GM18520 (cell line): ENCODE results near the gene RFESD.
"Not testable (repeated sequence)": the region's sequence is repeated elsewhere in the genome, so short reads cannot be mapped to it uniquely, and the experiment has no call there.

ENCODE experiments used
- ATAC-seq: cut with Tn5 transposase; IDR thresholded peaks from one replicate; pipeline ENCODE4 v1.9.1; 2021; ENCODE audit not compliant: unreplicated experiment

The RFESD gene

DNA sequence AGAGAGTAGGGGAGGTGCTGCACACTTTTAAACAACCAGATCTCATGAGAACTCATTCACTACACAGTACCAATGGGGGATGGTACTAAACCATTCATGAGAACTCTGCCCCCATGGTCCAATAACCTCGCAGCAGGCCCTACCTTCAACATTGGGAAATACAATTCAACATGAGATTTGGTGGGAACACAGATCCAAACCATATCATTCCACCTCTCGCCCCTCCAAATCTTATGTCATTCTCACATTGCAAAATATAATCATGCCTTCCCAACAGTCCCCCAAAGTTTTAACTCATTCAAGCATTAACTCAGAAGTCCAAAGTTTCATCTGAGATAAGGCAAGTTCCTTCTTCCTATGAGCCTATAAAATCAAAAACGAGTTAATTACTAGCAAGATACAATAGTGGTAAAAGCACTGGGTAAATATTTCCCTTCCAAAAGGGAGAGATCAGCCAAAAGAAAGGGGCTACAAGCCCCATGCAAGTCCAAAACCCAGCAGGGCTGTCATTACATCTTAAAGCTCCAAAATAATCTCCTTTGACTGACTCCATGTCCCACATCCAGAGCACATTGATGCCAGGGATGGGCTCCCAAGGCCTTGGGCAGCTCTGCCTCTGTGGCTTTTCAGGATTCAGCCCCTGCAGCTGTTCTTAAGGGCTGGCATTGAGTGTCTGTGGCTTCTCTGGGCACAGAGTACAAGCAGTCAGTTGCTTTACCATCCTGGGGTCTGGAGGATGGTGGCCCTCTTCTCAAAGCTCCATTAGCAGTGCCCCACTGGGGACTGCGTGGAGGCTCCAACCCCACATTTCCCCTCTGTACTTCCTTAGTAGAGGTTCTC is 18.4 kb upstream of the RFESD start:
- no peak for ATAC-seq

DNA sequence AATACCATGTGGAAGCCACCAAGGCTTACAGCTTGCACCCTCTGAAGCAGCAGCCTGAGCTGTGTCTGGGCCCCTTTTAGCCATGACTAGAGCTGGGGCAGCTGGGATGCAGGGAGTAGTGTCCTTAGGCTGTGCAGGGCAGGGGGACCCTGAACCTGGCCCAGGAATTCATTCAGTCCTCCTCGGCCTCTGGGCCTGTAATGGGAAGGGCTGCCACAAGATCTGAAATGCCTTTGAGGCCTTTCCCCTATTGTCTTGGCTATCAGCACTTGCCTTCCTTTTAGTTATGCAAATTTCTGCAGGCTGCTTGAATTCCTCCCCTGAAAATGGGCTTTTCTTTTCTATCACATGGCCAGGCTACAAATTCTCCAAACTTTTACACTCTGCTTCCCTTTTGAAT is 17.6 kb upstream of the RFESD start:
- ATAC-seq, result no peak

DNA sequence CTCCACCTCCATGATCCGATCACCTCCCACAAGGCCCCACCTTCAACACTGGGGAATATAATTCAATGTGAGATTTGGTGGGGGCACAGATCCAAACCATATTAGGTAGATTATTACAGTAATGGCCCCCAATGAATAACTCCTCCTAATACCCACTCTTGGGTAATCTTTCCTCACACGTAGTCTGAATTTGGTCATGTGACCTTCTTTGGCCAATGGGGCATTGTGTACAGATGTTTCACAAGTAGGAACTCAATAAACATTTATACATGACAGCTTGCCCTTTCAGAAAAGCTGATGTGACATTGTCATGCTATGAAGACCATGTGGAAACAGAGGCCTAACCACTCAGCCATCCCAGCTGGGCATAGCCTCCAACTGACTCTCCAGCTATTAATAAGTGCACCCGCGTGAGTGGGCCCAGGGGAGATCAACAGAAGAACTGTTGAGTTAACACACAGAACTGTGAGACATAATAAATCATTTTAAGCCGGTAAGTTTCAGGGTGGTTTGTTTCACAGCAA is 16.1 kb upstream of the RFESD start:
- ATAC-seq, result no peak

DNA sequence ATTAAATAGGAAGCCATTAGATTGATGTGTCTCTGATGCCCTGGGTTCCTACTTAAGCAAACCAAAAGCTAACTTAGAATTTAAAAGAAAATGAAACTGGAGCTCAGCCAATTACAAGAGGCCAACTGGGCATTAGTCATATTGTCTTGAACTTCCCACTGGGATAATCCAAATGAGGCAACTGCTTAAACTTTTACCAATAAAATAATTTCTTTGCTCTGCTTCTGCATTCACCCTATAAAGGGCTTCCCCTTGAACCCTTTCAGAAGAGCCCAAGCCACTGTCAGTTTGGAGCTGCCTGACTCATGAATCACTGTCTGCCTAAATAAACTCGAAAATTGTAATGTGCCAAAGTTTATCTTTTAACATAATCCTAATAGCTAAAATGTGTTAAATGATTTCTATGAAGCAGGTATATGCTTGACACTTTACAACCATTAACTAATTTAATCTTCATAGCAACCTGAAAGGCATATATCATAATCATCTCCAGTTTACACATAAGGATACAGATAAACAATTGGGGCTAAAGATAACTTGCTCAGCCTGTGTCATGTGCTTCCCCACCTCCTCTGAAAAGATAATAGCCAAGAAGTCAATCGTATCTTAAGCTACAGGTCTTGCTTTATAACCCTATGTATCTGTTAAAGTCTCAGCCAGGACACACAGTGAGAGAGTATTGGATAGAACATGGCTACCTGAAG is 15.2 kb upstream of the RFESD start:
- no peak for ATAC-seq

DNA sequence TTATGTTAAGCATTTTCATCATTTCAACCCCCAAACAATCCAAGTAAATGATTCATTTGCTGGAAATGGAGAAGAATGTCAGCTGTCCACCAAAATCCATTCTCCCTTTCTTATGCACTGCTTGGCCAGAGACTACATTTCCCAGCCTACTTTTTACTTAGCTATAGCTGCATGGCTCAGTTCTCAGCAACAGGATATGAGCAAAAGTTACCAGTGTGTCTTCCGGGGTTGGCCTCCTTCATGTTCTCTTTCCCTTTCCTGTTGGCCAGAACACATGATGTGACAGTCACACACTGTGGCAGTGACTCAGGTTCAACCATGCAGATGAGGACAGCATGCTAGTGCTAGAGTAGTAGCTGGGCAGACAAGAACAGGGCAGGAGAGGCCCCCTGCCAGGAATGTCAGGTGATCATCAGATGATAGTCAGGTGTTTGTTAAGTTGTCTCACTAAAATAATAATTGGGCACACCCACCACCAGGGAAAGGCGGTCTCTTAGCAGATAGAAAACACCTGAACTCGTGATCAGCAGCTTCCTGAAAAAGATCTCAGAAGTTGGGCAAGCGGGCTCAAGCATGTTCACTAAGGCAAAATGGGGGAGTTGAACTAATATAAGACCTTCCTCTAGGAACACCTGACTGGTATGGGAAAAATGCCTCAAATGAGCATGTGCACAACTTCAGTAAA is 14.4 kb upstream of the RFESD start:
- peak; percentile 92 for ATAC-seq

DNA sequence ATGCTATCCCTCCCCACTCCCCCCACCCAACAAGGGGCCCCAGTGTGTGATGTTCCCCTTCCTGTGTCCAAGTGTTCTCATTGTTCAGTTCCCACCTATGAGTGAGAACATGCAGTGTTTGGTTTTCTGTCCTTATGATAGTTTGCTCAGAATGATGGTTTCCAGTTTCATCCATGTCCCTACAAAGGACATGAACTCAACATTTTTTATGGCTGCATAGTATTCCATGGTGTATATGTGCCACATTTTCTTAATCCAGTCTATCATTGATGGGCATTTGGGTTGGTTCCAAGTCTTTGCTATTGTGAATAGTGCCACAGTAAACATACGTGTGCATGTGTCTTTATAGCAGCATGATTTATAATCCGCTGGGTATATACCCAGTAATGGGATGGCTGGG is 13.6 kb upstream of the RFESD start:
- not testable (repeated sequence) for ATAC-seq

DNA sequence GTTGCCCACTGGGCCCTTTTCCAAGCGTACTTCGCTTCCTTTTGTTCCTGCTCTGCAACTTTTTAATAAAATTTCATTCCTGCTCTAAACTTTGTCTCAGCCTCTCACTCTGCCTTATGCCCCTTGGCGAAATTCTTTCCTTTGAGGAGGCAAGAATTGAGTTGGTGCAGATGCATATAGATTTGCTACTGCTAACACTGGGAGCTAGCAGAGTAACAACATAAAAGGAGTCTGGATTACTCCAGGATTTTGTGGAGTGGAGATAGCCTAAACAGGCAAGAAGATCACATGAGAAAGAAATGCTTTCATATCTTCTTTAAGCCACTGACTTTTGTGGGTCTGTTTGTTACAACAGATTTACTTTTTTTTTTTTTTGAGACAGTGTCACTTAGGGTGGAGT is 12.9 kb upstream of the RFESD start:
- ATAC-seq, result no peak

DNA sequence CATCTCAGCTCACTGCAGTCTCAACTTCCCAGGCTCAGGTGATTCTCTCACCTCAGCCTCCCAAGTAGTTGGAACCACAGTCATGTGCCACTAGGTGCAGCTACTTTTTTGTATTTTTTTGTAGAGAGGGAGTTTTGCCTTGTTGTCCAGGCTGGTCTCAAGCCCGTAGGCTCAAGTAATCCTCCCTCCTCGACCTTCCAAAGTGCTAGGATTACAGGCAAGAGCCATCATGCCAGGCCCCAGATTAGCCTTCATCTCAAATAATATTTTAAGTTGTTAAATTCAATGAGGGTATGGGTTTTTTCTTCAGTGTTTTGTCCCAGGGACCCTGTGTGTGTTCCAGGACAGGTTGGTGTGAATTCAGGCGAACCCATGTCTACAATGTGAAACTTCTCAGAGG is 12.5 kb upstream of the RFESD start:
- no peak for ATAC-seq

DNA sequence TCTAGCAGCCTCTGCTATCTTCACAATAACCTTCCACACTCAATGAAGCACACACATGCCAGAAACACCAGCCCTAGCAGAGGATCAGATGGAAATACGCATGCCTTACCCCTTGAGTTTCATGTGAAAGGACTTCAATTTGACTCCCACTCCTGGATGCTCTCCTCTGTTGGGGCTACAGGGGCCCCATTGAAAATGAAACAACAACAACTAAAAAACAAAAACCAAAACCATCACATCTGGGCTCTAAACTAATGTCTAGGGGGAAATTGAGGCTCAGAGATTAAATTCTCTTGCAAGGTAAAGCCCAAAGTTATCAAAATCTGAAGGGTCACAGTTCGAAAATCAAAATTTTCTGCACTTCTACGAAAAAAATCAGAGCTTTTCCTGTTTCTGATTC is 7.9 kb upstream of the RFESD start:
- ATAC-seq, result no peak

DNA sequence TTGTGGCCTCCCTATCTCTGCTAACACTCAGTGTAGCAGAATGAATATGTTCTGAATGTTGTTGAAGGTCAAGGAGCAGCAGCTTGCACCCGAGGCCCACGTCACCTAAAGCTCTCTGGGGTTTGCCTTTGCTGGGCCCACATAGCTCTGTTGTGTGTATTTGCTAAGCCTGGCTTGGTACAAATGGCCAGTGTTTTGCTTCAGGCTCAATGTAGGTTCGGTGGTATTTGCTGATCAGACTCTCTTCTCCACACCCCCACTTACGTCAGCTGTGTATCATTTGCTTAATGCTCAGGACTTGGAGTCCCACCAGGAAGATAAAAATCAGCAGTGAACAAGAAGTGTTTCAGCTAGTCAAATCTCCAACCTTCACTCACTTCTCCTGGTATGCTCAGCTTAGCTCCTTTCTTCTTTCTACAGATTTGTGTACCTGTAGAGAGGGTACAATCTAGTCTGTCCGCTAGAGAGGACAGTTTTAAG is 4.8 kb upstream of the RFESD start:
- no peak for ATAC-seq

DNA sequence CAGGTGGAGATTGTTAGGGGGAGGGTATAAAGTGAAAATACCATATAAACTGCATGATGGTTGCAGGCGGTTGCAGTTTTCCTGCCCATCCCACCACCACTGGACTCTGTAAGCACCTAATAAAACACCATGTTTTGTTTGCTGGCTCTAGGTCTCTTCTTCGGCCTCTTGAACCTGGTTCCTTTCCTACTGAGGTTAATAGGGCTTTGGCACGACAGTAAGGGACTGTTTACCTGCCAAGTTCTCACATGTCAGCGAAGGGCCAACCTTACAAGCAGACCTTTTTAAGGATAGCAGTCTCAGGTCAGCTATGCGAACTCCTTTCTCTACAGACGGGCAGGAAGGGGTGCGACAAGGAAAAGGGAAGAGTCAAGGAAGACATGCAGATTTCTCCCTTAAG is 3.4 kb upstream of the RFESD start:
- ATAC-seq, result no peak

DNA sequence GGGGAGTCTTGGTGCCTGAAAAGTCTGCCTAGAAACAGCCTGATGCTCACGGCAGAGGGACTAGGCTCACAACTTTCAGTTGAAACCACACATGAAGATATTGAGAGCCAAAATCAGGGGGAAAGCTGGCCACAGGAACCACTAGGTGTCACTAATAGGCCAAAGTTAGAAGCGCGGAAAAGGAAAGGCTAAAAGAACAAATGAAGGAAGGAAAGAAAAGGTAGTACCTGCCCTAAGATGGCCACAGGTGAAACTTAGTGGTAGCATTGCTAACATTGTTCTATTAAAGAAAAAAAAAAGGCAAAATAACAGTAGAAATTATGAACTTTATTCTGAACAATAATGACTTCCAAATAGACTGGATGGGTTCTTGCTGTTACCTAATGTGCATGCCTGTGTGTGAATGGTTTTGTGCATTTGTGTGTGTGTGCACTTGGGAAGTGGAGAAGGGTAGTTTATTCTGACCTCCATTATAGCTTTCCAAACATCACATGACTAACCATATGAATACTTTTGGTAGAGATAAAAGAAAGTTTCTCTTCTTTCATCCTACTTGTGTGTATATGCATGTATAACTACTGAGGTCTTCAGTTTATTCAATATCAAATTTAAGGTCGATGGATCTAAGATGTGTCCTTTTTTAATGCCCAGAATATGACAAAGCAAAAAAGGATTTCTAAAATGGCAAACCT is 2.1 kb upstream of the RFESD start:
- no peak for ATAC-seq

DNA sequence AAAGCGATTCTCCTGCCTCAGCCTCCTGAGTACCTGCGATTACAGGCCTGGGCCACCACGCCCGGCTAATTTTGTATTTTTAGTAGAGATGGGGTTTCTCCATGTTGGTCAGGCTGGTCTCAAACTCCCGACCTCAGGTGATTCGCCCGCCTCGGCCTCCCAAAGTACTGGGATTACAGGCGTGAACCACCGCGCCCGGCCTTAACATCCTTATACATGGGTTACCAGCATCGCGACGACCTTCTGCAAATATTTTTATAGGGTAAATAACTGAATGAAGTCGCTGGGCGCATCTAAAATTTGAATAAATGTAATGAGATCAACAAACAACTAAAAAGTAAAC is 380 bp upstream of the RFESD start:
- ATAC-seq, result not testable (repeated sequence)

DNA sequence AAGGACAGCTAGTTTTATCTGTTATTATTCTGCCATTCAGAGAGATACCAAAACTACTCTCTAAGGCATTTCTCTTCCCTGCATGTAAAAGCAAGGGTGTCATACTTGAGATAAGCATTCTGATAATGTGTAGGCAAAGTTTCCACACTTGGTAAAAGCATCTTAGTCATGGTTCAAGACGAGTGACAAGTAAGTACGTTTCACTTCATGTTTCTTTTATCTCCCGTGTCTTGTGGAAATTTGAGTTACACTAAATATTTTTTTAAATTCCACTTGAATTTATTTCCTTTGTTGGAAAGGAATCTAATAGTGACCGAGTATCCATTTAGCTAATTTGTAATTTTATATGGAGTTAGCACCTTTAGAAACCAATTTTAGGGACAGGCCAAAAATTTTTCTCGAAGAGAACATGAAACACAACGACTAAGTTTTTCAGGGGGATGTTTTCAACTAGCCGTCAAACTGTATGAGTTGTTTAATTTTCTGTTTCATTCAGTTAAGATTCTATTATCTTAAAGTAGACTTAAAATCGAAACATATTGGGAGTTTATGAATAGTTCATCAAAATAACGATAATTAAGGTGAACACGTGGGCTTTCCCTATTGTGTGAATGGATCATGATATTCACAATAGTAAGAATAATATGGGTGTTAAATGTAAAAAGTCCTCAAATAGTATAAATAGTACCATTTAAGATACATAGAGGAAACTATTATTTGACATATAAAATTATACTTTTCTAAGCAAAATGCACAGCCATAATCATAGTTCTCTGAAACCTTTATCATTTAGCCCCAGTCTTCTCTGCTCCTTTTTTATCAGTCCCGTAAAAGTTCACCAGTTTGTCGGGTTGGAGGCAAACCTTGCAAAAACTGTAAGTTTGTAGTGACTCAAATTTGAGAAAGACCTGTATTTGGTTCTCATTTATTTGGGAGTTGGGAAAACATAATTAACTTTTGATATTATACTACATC is 1.6 kb downstream of the RFESD start:
- no peak for ATAC-seq

DNA sequence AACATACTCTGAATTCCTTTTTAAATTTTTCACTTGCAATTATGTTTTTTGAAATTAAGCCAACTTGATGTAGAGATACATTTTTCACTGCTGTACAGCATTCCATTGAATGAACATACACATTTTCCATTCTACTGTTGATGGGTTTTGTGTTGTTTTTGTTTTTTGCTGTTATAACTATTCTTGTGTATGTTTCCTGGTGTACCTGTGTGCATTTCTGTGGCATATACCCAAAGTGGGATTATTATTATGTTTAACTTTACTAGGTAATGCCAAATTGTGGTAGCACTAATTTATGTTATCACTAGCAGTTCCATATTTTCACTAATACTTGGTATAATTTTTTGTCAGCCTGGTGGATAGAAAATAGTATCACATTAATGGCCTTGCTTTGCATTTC is 2.7 kb downstream of the RFESD start:
- no peak for ATAC-seq

DNA sequence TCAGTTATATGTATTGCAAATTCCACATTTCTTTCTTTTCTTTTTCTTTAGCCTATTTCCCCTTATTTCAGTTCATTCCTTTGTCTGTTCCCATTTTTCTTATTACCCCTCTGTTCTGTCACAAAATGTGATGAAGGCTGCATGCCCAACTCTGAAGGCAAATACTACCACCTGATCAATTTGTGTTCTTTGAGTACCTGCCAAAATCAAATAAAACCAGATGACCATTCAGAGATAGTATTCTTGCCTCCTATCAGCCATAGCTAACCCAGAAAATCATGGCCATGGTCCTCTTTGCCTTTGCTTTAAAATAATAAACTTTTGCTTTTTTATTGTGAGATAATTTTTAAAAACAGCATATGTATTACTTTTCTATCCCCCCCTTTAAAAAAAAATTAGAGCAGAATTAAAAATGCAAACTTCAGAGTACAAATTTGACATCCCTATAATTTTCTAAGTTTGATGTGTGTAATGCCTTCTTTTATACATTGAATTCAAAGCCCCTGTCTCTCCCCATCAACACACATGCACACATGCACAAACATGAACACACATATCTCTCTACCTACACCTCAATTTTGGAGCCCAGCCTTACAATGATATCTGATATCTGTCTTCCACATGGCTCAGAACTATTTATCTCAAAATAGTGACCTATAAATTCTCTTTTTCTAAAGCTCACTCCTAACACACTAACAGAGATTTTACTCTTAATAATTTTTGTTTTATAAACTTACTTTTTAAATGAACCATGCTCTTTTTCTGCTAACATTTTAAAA is 3.5 kb downstream of the RFESD start:
- no peak for ATAC-seq

DNA sequence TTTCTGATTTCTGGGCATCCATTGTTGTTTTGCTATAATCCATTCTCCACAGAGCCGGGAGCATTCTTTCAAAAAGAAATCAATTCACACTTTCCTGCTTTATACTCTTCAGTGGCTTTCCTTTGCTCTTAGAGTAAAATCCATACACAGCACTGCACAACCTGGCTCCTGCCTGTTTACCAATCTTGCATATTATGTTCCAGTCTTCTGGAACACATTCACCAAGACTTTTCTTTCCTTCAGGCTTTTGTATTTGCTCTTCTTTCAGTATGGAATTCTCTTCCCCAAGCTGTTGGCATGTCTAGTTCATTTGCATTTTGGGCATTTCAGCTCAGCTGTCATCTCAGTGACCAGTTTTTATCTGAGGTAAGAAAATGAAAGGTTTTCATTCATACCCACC is 6.3 kb downstream of the RFESD start:
- no peak for ATAC-seq

DNA sequence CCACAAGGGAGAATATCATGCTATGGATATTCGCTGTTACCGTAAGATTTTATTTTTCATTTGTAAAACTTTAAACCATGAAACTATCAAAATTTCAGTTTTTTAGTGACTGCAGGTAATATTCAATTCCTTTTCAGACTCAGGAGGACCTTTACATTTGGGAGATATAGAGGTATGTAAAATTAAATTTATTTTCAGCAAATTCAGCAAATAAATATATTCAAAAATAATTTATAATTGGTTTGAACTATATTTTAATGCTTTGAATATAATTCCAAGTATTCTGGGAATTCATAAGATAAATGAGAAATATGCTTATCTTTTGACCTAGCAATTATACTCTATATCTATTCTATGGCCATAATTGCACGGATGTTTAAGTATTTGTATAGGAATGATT is 7.6 kb downstream of the RFESD start:
- ATAC-seq, result no peak

DNA sequence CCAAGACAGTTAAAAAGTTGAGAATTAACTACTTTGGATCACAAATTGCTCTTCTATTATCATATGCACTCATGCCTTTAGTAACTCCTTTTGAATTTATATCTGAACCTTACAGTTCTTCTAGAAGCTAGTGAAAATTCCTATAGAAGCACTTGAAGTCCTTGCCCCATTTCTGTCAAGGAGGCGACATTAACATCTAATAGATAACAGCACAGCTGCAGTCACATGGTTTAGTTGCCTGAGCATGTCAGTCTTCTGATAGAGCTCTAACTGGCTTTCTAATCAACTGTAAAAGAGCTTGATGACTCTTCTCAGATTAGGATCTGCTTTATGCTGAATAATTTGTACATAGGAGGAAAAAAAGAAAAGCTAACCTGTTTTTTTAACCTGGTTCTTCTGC is 9.0 kb downstream of the RFESD start:
- no peak for ATAC-seq
